Measurements from ENCODE around the gene NDST1.

NDST1 gene

GRCh38 chr5:150488519-150489359 lies 19.2 kb upstream of the NDST1 start:
- in situ Hi-C loops (cut with HindIII; ENCODE audit: low sequenced_read_pairs): no loop called here

GRCh38 chr5:150489360-150490295 lies 18.3 kb upstream of the NDST1 start:
- in situ Hi-C loops (cut with HindIII; ENCODE audit: low sequenced_read_pairs): no loop called here

GRCh38 chr5:150490296-150490669 lies 17.6 kb upstream of the NDST1 start:
- in situ Hi-C loops (cut with HindIII; ENCODE audit: low sequenced_read_pairs): no loop called here

GRCh38 chr5:150490754-150491153 lies 17.2 kb upstream of the NDST1 start:
- in situ Hi-C loops (cut with HindIII; ENCODE audit: low sequenced_read_pairs): no loop called here

- in situ Hi-C loops (cut with HindIII; ENCODE audit: low sequenced_read_pairs): no loop called here
Observed at GRCh38 chr5:150491876-150492275, 16.1 kb upstream of the NDST1 start.

- in situ Hi-C loops (cut with HindIII; ENCODE audit: low sequenced_read_pairs): no loop called here
Observed at GRCh38 chr5:150492621-150493020, 15.3 kb upstream of the NDST1 start.

- in situ Hi-C loops (cut with HindIII; ENCODE audit: low sequenced_read_pairs): no loop called here
Observed at GRCh38 chr5:150496098-150496497, 11.8 kb upstream of the NDST1 start.

- in situ Hi-C loops (cut with HindIII; ENCODE audit: low sequenced_read_pairs): no loop called here
Observed at GRCh38 chr5:150496534-150496933, 11.4 kb upstream of the NDST1 start.

- in situ Hi-C loops (cut with HindIII; ENCODE audit: low sequenced_read_pairs): no loop called here
Observed at GRCh38 chr5:150497274-150497988, 10.5 kb upstream of the NDST1 start.

GRCh38 chr5:150497989-150498317 lies 10.0 kb upstream of the NDST1 start:
- in situ Hi-C loops (cut with HindIII; ENCODE audit: low sequenced_read_pairs): no loop called here

GRCh38 chr5:150498501-150498900 lies 9.4 kb upstream of the NDST1 start:
- in situ Hi-C loops (cut with HindIII; ENCODE audit: low sequenced_read_pairs): no loop called here

- in situ Hi-C loops (cut with HindIII; ENCODE audit: low sequenced_read_pairs): no loop called here
Observed at GRCh38 chr5:150498971-150499370, 9.0 kb upstream of the NDST1 start.

GRCh38 chr5:150499437-150499956 lies 8.4 kb upstream of the NDST1 start:
- in situ Hi-C loops (cut with HindIII; ENCODE audit: low sequenced_read_pairs): no loop called here

GRCh38 chr5:150500328-150500841 lies 7.5 kb upstream of the NDST1 start:
- in situ Hi-C loops (cut with HindIII; ENCODE audit: low sequenced_read_pairs): loop anchor here (10.0 kb wide), 1 partner anchor 46 kb away; no protein-coding TSS in a partner anchor

- in situ Hi-C loops (cut with HindIII; ENCODE audit: low sequenced_read_pairs): loop anchor here (10.0 kb wide), 1 partner anchor 46 kb away; no protein-coding TSS in a partner anchor
Observed at GRCh38 chr5:150500905-150501304, 7.0 kb upstream of the NDST1 start.

GRCh38 chr5:150502106-150502505 lies 5.8 kb upstream of the NDST1 start:
- in situ Hi-C loops (cut with HindIII; ENCODE audit: low sequenced_read_pairs): loop anchor here (10.0 kb wide), 1 partner anchor 47 kb away; no protein-coding TSS in a partner anchor

- in situ Hi-C loops (cut with HindIII; ENCODE audit: low sequenced_read_pairs): loop anchor here (10.0 kb wide), 1 partner anchor 48 kb away; no protein-coding TSS in a partner anchor
Observed at GRCh38 chr5:150502847-150503246, 5.1 kb upstream of the NDST1 start.

GRCh38 chr5:150503386-150503785 lies 4.5 kb upstream of the NDST1 start:
- in situ Hi-C loops (cut with HindIII; ENCODE audit: low sequenced_read_pairs): loop anchor here (10.0 kb wide), 1 partner anchor 49 kb away; no protein-coding TSS in a partner anchor

GRCh38 chr5:150503977-150504620 lies 3.8 kb upstream of the NDST1 start:
- in situ Hi-C loops (cut with HindIII; ENCODE audit: low sequenced_read_pairs): loop anchor here (10.0 kb wide), 1 partner anchor 49 kb away; no protein-coding TSS in a partner anchor

GRCh38 chr5:150505041-150505511 lies 2.9 kb upstream of the NDST1 start:
- in situ Hi-C loops (cut with HindIII; ENCODE audit: low sequenced_read_pairs): loop anchor here (5.0 to 10.0 kb wide), 2 partner anchors 50 to 52 kb away; no protein-coding TSS in a partner anchor

All from DLD1 (cell line).